Measurements from ENCODE around the gene COG2. TPM values are rescaled to one million over a fixed set of nuclear protein-coding genes. Genes with fewer than 3 reads are reported as not detected.

Gene COG2
- total and polyA plus RNA-seq, 2 of the 13 experiments (the other 11 are each of a cell fraction or from before 2014, with no cell fraction given), result 16.8 to 36.3 TPM

DNA sequence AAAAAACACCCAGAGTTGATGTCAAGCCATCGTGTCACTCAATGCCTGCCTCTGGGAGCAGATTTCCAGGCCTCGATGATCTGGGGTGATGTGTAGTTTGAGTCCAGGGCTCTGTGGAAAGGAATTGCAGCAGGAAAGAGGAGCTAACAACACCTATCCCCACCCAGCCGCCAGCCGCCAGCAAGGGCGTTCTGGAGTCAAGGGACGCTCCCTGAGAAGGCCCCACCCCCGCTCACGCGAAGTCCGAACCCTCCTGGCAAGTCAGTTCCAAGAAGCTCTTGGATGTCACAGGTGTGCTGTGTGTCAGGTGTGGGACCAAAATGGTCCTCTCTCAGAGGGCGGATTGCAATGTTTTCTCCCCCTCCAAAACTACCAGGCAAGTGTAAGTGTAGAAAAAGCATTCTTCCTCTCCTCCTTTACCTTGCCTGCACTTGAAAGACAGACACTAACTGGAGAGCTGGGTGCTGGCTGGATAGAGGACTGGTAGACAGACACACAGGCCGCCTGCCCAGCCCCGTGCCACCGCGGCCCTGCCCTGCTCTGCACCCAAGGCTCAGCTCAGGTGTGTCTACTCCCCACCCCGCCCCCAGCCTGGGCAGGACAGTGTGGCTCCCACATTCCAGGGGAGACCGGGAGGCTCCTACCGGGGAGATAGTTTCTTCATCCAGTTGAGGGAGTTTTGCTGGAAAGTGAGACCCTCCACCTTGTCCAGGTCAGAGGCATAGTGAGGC is 63.2 kb downstream of the COG2 start:
- H3K4me2 ChIP-seq (ENCODE audit: low read depth, low read length), result peak overlapping the region; percentile 97; the same call in 1 of the 2 replicates
- no peaks in the 10 kb centered on the region for H3K9me3 ChIP-seq (ENCODE audit: low read length)
- no peak for ATAC-seq
- 90% methylated on average over 4 of the region's 18 CpGs for WGBS (ENCODE audit: low lambda C conversion rate)
- peak overlapping the region; percentile 93 for H3K27ac ChIP-seq (ENCODE audit: extremely low read length, insufficient read depth, low read length)
- H3K9ac ChIP-seq (ENCODE audit: insufficient read depth, low read depth, low read length), result no peak overlapping the region
- H3K36me3 ChIP-seq (replicated peaks in 1 of 2; ENCODE audit: control insufficient read depth in 1 of 2, insufficient read depth in 2 of 2, low read length in 2 of 2), result peaks cover 32 to 65% of the 10 kb centered on the region in 2 experiments
- BruUV-seq (replicated peaks), result no TSS peak
- DNase-seq (ENCODE audit: low spot score), result no peak
- no peak for FAIRE-seq
- H4K20me1 ChIP-seq (ENCODE audit: insufficient read depth, low read length), result peaks cover 73% of the 10 kb centered on the region
- H2AFZ ChIP-seq (ENCODE audit: low read length), result no peak overlapping the region
- CTCF ChIA-PET (ENCODE audit: low intra/inter-chr PET ratio, low total read pairs), result no interaction called here
- POLR2A ChIA-PET, result interaction anchor here (5.3 kb wide), 1 partner anchor 7 kb away, joined by 94 read pairs; the partner anchor contains the start of gene AGT
- no peak overlapping the region for H3K4me3 ChIP-seq (replicated peaks in 1 of 3; ENCODE audit: insufficient read depth in 1 of 3, low read depth in 2 of 3, low read length in 3 of 3)
- intact Hi-C loops (cut with micrococcal nuclease; ENCODE audit: unreplicated experiment), result no loop called here
- in situ Hi-C loops (cut with HindIII; ENCODE audit: extremely low pct_ligation_motif_present, low pct_unique_long_range_greater_than_20kb), result no loop called here
- H3K79me2 ChIP-seq (ENCODE audit: insufficient read depth, low read length), result peaks cover 52% of the 10 kb centered on the region
- H3K27me3 ChIP-seq (ENCODE audit: control insufficient read depth in 1 of 2, insufficient read depth in 2 of 2, low read length in 2 of 2), result no peaks in the 10 kb centered on the region
- H3K4me1 ChIP-seq (ENCODE audit: insufficient read depth, low read length), result peaks cover 100% of the 10 kb centered on the region
- TF ChIP-seq ZNF703 (CRISPR knock-in tag; IDR thresholded peaks at IDR 0.05; ENCODE audit: borderline replicate concordance) (no peak), BRD4 (CRISPR knock-in tag; IDR thresholded peaks at IDR 0.05) (no peak), KLF13 (CRISPR knock-in tag; IDR thresholded peaks at IDR 0.05) (0 out of 2 replicates have a peak, but pooled peaks have one; percentile 20), ZFY (CRISPR knock-in tag; IDR thresholded peaks at IDR 0.05) (no peak), RBFOX2 (IDR thresholded peaks at IDR 0.05; ENCODE audit: low read depth, low read length) (peak; percentile 78), ZNF713 (CRISPR knock-in tag; IDR thresholded peaks at IDR 0.05) (no peak), ZFP41 (CRISPR knock-in tag; IDR thresholded peaks at IDR 0.05; ENCODE audit: borderline replicate concordance) (0 out of 2 replicates have a peak, but pooled peaks have one; percentile 48), ZFP36L2 (CRISPR knock-in tag; IDR thresholded peaks at IDR 0.05) (no peak), ADNP (CRISPR knock-in tag; IDR thresholded peaks at IDR 0.05) (no peak), KAT7 (CRISPR knock-in tag; IDR thresholded peaks at IDR 0.05; ENCODE audit: borderline replicate concordance) (no peak)
- TF ChIP-seq, protein P1, sequence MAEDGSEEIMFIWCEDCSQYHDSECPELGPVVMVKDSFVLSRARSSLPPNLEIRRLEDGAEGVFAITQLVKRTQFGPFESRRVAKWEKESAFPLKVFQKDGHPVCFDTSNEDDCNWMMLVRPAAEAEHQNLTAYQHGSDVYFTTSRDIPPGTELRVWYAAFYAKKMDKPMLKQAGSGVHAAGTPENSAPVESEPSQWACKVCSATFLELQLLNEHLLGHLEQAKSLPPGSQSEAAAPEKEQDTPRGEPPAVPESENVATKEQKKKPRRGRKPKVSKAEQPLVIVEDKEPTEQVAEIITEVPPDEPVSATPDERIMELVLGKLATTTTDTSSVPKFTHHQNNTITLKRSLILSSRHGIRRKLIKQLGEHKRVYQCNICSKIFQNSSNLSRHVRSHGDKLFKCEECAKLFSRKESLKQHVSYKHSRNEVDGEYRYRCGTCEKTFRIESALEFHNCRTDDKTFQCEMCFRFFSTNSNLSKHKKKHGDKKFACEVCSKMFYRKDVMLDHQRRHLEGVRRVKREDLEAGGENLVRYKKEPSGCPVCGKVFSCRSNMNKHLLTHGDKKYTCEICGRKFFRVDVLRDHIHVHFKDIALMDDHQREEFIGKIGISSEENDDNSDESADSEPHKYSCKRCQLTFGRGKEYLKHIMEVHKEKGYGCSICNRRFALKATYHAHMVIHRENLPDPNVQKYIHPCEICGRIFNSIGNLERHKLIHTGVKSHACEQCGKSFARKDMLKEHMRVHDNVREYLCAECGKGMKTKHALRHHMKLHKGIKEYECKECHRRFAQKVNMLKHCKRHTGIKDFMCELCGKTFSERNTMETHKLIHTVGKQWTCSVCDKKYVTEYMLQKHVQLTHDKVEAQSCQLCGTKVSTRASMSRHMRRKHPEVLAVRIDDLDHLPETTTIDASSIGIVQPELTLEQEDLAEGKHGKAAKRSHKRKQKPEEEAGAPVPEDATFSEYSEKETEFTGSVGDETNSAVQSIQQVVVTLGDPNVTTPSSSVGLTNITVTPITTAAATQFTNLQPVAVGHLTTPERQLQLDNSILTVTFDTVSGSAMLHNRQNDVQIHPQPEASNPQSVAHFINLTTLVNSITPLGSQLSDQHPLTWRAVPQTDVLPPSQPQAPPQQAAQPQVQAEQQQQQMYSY (CRISPR knock-in tag; IDR thresholded peaks at IDR 0.05), result no peak
- TF ChIP-seq, protein P2, sequence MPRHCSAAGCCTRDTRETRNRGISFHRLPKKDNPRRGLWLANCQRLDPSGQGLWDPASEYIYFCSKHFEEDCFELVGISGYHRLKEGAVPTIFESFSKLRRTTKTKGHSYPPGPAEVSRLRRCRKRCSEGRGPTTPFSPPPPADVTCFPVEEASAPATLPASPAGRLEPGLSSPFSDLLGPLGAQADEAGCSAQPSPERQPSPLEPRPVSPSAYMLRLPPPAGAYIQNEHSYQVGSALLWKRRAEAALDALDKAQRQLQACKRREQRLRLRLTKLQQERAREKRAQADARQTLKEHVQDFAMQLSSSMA (CRISPR knock-in tag; IDR thresholded peaks at IDR 0.05), result no peak
- TF ChIP-seq, protein P3, sequence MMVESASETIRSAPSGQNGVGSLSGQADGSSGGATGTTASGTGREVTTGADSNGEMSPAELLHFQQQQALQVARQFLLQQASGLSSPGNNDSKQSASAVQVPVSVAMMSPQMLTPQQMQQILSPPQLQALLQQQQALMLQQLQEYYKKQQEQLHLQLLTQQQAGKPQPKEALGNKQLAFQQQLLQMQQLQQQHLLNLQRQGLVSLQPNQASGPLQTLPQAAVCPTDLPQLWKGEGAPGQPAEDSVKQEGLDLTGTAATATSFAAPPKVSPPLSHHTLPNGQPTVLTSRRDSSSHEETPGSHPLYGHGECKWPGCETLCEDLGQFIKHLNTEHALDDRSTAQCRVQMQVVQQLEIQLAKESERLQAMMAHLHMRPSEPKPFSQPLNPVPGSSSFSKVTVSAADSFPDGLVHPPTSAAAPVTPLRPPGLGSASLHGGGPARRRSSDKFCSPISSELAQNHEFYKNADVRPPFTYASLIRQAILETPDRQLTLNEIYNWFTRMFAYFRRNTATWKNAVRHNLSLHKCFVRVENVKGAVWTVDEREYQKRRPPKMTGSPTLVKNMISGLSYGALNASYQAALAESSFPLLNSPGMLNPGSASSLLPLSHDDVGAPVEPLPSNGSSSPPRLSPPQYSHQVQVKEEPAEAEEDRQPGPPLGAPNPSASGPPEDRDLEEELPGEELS (CRISPR knock-in tag; IDR thresholded peaks at IDR 0.05), result no peak
- TF ChIP-seq, protein P4, sequence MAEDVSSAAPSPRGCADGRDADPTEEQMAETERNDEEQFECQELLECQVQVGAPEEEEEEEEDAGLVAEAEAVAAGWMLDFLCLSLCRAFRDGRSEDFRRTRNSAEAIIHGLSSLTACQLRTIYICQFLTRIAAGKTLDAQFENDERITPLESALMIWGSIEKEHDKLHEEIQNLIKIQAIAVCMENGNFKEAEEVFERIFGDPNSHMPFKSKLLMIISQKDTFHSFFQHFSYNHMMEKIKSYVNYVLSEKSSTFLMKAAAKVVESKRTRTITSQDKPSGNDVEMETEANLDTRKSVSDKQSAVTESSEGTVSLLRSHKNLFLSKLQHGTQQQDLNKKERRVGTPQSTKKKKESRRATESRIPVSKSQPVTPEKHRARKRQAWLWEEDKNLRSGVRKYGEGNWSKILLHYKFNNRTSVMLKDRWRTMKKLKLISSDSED (CRISPR knock-in tag; IDR thresholded peaks at IDR 0.05), result no peak
- TF ChIP-seq, protein P5, sequence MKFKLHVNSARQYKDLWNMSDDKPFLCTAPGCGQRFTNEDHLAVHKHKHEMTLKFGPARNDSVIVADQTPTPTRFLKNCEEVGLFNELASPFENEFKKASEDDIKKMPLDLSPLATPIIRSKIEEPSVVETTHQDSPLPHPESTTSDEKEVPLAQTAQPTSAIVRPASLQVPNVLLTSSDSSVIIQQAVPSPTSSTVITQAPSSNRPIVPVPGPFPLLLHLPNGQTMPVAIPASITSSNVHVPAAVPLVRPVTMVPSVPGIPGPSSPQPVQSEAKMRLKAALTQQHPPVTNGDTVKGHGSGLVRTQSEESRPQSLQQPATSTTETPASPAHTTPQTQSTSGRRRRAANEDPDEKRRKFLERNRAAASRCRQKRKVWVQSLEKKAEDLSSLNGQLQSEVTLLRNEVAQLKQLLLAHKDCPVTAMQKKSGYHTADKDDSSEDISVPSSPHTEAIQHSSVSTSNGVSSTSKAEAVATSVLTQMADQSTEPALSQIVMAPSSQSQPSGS (CRISPR knock-in tag; IDR thresholded peaks at IDR 0.05), result no peak
